HepG2 (cell line): ENCODE results near the gene MICALL2. TPM values are rescaled to one million over a fixed set of nuclear protein-coding genes. Genes with fewer than 3 reads are reported as not detected.

Experiments used
- ATF2 ChIP-seq: sonication (generic); formaldehyde crosslinking; IDR thresholded peaks from 2 replicates; pipeline ENCODE4 v1.4.0; 2020; ENCODE audit warnings: missing genetic modification reagents
- DPF2 ChIP-seq: sonication (generic); formaldehyde crosslinking; IDR thresholded peaks from 2 replicates; pipeline ENCODE4 v1.4.0; 2020; ENCODE audit warnings: mild to moderate bottlenecking, low read depth, missing genetic modification reagents, borderline replicate concordance
- FOXC1 ChIP-seq: sonication (generic); formaldehyde crosslinking; IDR thresholded peaks from 2 replicates; pipeline ENCODE4 v1.8.0; 2022; ENCODE audit warnings: mild to moderate bottlenecking, missing genetic modification reagents, borderline replicate concordance
- MED1 ChIP-seq: sonication (generic); formaldehyde crosslinking; IDR thresholded peaks from 2 replicates; pipeline ENCODE4 v1.4.0; 2020; ENCODE audit warnings: missing genetic modification reagents
- NFATC3 ChIP-seq: sonication (generic); formaldehyde crosslinking; IDR thresholded peaks from 2 replicates; pipeline ENCODE4 v1.5.1; 2020; ENCODE audit warnings: mild to moderate bottlenecking, missing genetic modification reagents
- NFKBIZ ChIP-seq: IDR thresholded peaks from 2 replicates; pipeline ENCODE4 v1.6.1; 2018; ENCODE audit warnings: missing genetic modification reagents, missing compliant biosample characterization
- PHF5A ChIP-seq: IDR thresholded peaks from one replicate; pipeline ENCODE4 v1.6.1; 2018; ENCODE audit warnings: low read depth, missing genetic modification reagents; ENCODE audit not compliant: unreplicated experiment
- POLR2AphosphoS5 ChIP-seq: IDR thresholded peaks from 2 replicates; pipeline ENCODE4 v1.6.1; 2012; ENCODE audit warnings: low read depth, low read length
- REPIN1 ChIP-seq: sonication (generic); formaldehyde crosslinking; IDR thresholded peaks from 2 replicates; pipeline ENCODE4 v1.8.0; 2022; ENCODE audit warnings: missing genetic modification reagents, low read depth, mild to moderate bottlenecking, borderline replicate concordance
- TBL1XR1 ChIP-seq: fragments of 150-350 bp; IDR thresholded peaks from 2 replicates; pipeline ENCODE4 v1.6.1; 2014; ENCODE audit warnings: borderline replicate concordance, low read length; ENCODE audit not compliant: partially characterized antibody
- ZBTB46 ChIP-seq: sonication (generic); formaldehyde crosslinking; IDR thresholded peaks from 2 replicates; pipeline ENCODE4 v1.4.0; 2020; ENCODE audit warnings: mild to moderate bottlenecking, missing genetic modification reagents, borderline replicate concordance
- ZBTB49 ChIP-seq: sonication (generic); formaldehyde crosslinking; IDR thresholded peaks from 2 replicates; pipeline ENCODE4 v1.4.0; 2020; ENCODE audit warnings: missing genetic modification reagents, borderline replicate concordance
- ZFP90 ChIP-seq: sonication (generic); formaldehyde crosslinking; IDR thresholded peaks from 2 replicates; pipeline ENCODE4 v1.8.0; 2022; ENCODE audit warnings: missing genetic modification reagents, mild to moderate bottlenecking, inconsistent platforms, borderline replicate concordance
- ZFX ChIP-seq: sonication (generic); formaldehyde crosslinking; IDR thresholded peaks from 2 replicates; pipeline ENCODE4 v1.4.0; 2020; ENCODE audit warnings: mild to moderate bottlenecking, low read depth, missing genetic modification reagents, moderate library complexity
- ZNF253 ChIP-seq: sonication (generic); formaldehyde crosslinking; IDR thresholded peaks from 2 replicates; pipeline ENCODE4 v1.8.0; 2022; ENCODE audit warnings: mild to moderate bottlenecking, missing genetic modification reagents, borderline replicate concordance
- ZNF263 ChIP-seq: sonication (generic); formaldehyde crosslinking; IDR thresholded peaks from 2 replicates; pipeline ENCODE4 v1.4.0; 2020; ENCODE audit warnings: missing genetic modification reagents
- ZNF296 ChIP-seq: sonication (generic); formaldehyde crosslinking; conservative IDR thresholded peaks from 2 replicates; pipeline ENCODE4 v1.5.0; 2020; ENCODE audit warnings: mild to moderate bottlenecking, missing genetic modification reagents
- ZNF335 ChIP-seq: sonication (generic); formaldehyde crosslinking; IDR thresholded peaks from 2 replicates; pipeline ENCODE4 v1.4.0; 2020; ENCODE audit warnings: missing genetic modification reagents
- ZNF354B ChIP-seq: sonication (generic); formaldehyde crosslinking; IDR thresholded peaks from 2 replicates; pipeline ENCODE4 v1.8.0; 2022; ENCODE audit warnings: mild to moderate bottlenecking, missing genetic modification reagents
- ZNF430 ChIP-seq: sonication (generic); formaldehyde crosslinking; IDR thresholded peaks from 2 replicates; pipeline ENCODE4 v1.9.0; 2021; ENCODE audit warnings: mild to moderate bottlenecking, missing genetic modification reagents
- ZNF564 ChIP-seq: sonication (generic); formaldehyde crosslinking; IDR thresholded peaks from 2 replicates; pipeline ENCODE4 v1.8.1; 2023; ENCODE audit warnings: mild to moderate bottlenecking, missing genetic modification reagents
- ZNF768 ChIP-seq: sonication (generic); formaldehyde crosslinking; IDR thresholded peaks from 2 replicates; pipeline ENCODE4 v1.4.0; 2020; ENCODE audit warnings: missing genetic modification reagents
- ZNF780A ChIP-seq: sonication (generic); formaldehyde crosslinking; IDR thresholded peaks from 2 replicates; pipeline ENCODE4 v1.8.0; 2022; ENCODE audit warnings: mild to moderate bottlenecking, missing genetic modification reagents, moderate library complexity
- ZNF891 ChIP-seq: sonication (generic); formaldehyde crosslinking; IDR thresholded peaks from 2 replicates; pipeline ENCODE4 v1.5.0; 2020; ENCODE audit warnings: mild to moderate bottlenecking, missing genetic modification reagents
- polyA plus RNA-seq, 8 experiments: library from polyadenylated mRNA; depleted of rRNA in 3 of 8; stranded (reverse) in 7 of 8; unstranded in 1 of 8; fragments of >200 nt; fragmentation: Illumina TruSeq in 4 of 8; extraction: Trizol in 4 of 8; gene quantifications; 2 replicates each; pipeline versions ENCODE4 v1.2.1 to v1.2.3, GENCODE V29; 2011 to 2016; ENCODE audit warnings: low read depth in 4 of 8, missing spikeins in 1 of 8, mixed read lengths in 1 of 8; ENCODE audit not compliant: insufficient read depth in 1 of 8
- total RNA-seq, 5 experiments: library from RNA; depleted of rRNA; stranded (reverse); fragments of >200 nt; fragmentation: Illumina TruSeq; extraction: Trizol; gene quantifications; 2 replicates each; pipeline ENCODE4 v1.2.3, GENCODE V29; 2016; ENCODE audit warnings: low read depth in 1 of 5

The MICALL2 gene
- total and polyA plus RNA-seq, 2 of the 13 experiments (the other 11 are each of a cell fraction or from before 2014, with no cell fraction given) = 5.8 to 12.4 TPM

GRCh38 chr7:1466524-1467271, 7.4 kb upstream of the MICALL2 start (continued):
- 0 out of 2 replicates have a peak, but pooled peaks have one; percentile 17 for TF ChIP-seq ZNF768 (CRISPR knock-in tag)
- no peak for TF ChIP-seq ZNF354B (CRISPR knock-in tag)
- no peak for TF ChIP-seq ZBTB46 (CRISPR knock-in tag)
- TF ChIP-seq PHF5A = no peak
- TF ChIP-seq DPF2 (CRISPR knock-in tag) = no peak
- TF ChIP-seq ZBTB49 (CRISPR knock-in tag) = no peak
- no peak for TF ChIP-seq ZNF891 (CRISPR knock-in tag)
- 0 out of 2 replicates have a peak, but pooled peaks have one; percentile 49 for TF ChIP-seq NFKBIZ (CRISPR knock-in tag)
- peak; percentile 39; the same call in 1 of the 2 replicates for TF ChIP-seq REPIN1
- no peak for TF ChIP-seq NFATC3 (CRISPR knock-in tag)
- no peak for TF ChIP-seq TBL1XR1
- no peak for TF ChIP-seq ZNF296 (CRISPR knock-in tag)
- no peak for TF ChIP-seq ZNF564 (CRISPR knock-in tag)
- TF ChIP-seq ZFP90 (CRISPR knock-in tag) = peak; percentile 70
- peak; percentile 64; the same call in 1 of the 2 replicates for TF ChIP-seq FOXC1
- TF ChIP-seq POLR2AphosphoS5 = peak; percentile 44
- no peak for TF ChIP-seq ZNF253 (CRISPR knock-in tag)
- TF ChIP-seq ZNF263 (CRISPR knock-in tag) = no peak; the same call in 1 of the 2 replicates
- TF ChIP-seq MED1 = peak; percentile 56; the same call in 1 of the 2 replicates
- peak; percentile 91 for TF ChIP-seq ZFX
- peak; percentile 53; the same call in 1 of the 2 replicates for TF ChIP-seq ATF2 (CRISPR knock-in tag)
- TF ChIP-seq ZNF780A (CRISPR knock-in tag) = no peak
- TF ChIP-seq ZNF335 (CRISPR knock-in tag) = 0 out of 2 replicates have a peak, but pooled peaks have one; percentile 51
- TF ChIP-seq ZNF430 (CRISPR knock-in tag) = no peak
